NCI-H460 (cell line): ENCODE measurements around the gene SPRED2. TPM values are rescaled to one million over a fixed set of nuclear protein-coding genes. Genes with fewer than 3 reads are reported as not detected.

Experiments
- DNase-seq: peaks from one replicate; pipeline ENCODE4 v3.0.0-alpha.2; 2016; ENCODE audit warnings: low read depth; ENCODE audit errors: extremely low read depth
- total RNA-seq: library from RNA; depleted of rRNA; stranded (reverse); fragments of >200 nt; shearing (Covaris generic); gene quantifications from 2 replicates; pipeline ENCODE4 v1.2.3, GENCODE V29; 2014

The SPRED2 gene
- total RNA-seq, 1 experiment from 2014 or later = 20.4 TPM

DNA sequence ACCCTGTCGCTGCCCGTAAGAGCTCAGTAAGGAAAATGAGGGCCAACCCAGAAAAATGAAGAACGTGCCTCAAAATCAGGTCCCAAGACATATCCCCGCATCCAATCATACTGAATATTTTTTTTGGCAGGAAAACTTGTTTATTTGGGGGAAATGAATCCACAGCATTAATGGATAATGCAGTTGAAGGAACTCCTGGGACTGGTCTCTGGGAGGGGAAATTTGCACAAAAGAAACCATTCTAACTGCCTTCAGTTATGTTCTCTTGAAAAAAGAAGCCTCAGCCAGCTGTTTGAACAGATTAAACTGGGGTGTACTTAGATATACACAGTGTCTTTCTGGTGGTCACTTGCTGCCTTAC lies 61.3 kb downstream of the SPRED2 start:
- no peak for DNase-seq

- no peak for DNase-seq
Observed at GRCh38 chr2:65370387-65371073, 61.9 kb downstream of the SPRED2 start.

GRCh38 chr2:65369980-65370379 lies 62.4 kb downstream of the SPRED2 start:
- no peak for DNase-seq

GRCh38 chr2:65369574-65369973 lies 62.8 kb downstream of the SPRED2 start:
- no peak for DNase-seq

DNA sequence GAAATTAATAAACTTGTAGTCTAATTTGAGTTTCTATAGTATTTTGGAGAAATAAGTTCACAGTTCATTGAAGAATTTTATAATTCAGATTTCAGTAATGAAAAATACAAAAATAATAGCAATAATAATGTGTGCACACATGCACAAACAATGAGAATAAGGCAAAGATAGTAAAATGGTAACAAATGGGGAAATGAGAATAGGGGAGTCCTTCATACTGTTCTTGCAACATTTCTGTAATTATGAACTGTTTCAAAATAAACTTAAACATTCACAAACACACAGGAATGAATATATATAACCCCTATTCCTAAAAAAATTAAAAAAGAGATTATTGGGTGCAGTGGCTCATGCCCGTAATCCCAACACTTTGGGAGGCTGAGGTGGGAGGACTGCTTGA lies 63.9 kb downstream of the SPRED2 start:
- no peak for DNase-seq

DNA sequence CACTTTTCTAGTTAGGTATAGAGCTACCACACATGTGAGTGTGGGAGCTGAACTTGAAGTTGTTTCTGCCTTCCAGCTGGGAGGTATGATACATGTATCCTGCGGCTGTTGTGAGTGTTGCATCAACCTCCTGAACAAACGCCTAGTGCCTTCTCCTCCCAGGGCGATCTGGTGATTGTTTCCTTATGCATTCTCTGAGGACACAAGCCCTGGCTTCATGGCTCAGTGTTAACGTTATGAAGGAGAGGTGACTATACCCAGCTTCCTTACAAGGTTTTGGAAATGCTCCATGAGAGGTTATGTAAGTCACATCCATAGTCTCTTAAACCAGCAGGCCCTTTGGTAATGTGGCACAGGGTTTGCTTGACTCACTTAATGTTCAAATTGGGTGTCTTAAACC lies 64.9 kb downstream of the SPRED2 start:
- DNase-seq = peak; percentile 77

DNA sequence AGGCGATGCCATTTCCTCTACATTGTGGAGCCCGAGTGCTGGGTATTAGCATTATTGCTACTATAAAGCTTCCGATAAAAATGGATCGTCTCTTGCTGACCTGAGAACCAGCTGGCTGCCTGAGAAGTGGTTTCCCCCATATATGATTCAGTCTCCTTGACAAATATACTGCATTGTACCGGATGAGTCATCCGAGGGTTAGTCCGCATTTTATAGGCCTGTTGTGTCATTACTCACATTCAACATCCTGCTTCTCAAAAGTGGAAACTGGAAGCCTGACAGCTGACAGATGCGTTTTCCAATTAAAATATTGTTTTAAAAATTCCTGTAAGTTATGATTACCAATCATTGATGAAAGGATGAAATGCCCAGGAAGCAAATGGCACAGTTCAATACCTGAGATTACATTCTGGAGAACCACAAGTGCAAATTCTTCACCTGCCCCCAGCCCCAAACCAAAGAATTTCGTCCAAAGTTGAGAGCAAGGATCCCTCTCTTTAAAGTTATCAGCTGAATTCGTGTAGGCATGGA lies 65.7 kb downstream of the SPRED2 start:
- peak; percentile 86 for DNase-seq

- no peak for DNase-seq
Observed at GRCh38 chr2:65364986-65365733, 67.2 kb downstream of the SPRED2 start.

DNA sequence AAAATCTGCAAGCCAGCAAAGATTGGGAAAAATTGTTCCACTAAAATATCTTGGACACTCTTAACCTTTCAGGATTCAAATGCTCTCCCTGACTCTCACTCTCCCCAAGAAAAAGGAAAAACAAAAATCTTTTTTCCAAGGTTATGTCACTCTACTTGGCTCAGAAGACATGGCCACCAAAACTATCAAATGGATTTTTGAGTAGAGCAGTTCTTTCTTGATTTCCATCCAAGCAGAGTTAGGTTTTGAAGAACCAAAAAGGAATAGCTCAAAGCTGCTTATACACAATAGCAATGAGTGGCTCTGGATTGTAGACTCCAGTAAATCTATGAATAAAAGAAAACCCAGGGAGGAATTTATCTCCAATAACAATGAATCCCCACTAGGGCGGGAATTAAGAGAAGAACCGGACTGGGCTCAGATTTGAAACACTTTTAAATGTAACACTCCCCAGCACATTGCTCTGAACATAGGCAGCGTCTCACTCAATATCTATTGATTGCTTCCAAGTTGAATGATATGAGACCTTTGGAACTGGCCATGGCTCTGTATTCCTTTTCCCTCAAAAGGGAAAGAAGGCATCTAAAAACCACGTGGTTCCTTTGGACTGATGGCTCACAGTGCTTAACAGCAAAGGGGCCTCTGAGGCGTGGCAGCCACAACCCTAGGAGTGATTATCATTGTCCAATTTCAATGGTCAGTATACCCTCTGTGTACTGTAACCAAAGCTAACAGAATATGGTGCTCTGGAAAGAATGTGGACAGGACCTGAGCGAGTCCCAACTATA lies 68.3 kb downstream of the SPRED2 start:
- DNase-seq = no peak

- DNase-seq = no peak
Observed at GRCh38 chr2:65361623-65362022, 70.8 kb downstream of the SPRED2 start.

- DNase-seq = no peak
Observed at GRCh38 chr2:65360441-65360840, 72.0 kb downstream of the SPRED2 start.

DNA sequence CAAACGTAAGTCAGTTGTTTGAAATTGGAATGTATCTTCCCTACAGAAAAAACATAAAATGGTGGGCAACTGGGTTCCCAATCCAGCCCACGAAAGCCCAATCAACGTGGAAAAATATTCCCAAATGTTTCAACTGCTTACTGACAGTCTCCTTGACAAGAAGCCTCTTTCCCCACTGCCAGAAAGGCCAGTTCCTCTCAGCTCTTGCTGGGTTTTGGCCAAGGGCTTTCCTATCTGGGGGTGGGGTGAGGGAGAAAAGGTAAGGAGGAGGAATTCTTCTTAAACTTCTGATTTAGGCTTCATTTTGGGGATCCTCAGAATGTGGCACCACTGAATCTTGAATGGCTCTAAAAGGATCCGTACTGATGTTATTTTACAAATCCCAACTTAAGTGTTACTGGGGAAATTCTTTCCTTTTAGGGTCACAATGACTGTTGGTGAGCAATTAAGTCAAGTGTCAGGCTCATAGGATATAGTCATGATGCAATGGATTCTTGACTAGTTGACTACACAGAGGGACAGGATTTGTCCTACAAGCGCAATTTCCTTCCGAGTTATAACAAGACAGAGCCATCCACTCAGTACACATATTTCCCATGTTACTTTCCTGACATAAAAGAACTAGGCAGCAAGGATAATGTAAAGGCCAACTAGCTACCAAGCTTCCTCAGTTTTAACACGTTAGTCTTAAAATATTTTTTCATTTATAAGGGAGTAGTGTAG lies 73.6 kb downstream of the SPRED2 start:
- no peak for DNase-seq

DNA sequence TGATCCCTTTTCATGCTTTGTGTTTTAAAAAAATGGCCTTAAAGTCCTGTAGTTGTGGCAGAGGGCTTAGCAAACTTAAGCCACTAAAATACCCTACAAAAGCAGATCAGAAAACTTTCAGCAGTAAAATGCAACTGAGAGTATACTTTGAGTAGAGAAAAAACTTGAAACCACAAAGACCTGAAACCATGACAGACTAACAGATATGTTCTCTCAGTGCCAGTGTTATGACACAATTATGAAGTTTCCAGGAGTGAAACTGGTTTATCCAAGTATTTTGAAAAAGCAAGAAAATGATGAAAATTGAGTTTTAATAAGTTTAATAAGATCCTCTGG lies 74.5 kb downstream of the SPRED2 start:
- DNase-seq = no peak

GRCh38 chr2:65357095-65357958 lies 75.1 kb downstream of the SPRED2 start:
- DNase-seq = no peak

DNA sequence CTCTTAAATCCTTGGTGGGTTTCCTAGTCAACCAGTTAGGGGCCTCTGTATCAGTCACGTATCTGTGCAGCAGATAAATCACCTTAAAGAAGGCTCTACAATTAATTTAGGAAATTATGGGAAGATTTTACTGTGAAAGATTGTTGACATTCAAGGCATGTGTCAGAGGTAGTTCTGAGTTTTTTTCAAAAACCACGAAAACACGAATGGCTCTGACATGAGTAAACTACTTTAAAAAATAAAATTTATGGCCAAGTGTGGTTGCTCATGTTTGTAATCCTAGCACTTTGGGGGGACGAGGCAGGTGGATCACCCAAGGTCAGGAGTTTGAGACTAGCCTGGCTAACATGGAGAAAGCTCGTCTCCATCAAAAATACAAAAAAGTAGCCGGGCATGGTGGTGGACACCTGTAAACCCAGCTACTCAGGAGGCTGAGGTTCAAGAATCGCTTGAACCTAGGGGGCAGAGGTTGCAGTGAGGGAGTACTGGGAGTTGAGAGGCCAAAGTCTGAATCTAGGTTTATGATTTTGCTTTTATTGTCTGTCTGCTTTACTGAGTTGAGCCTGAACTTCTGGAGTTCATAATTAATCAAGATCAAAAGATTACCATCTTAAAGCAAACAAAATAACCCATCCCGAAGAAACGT lies 77.1 kb downstream of the SPRED2 start:
- no peak for DNase-seq

- DNase-seq = no peak
Observed at GRCh38 chr2:65354773-65355172, 77.6 kb downstream of the SPRED2 start.

- DNase-seq = no peak
Observed at GRCh38 chr2:65353927-65354326, 78.5 kb downstream of the SPRED2 start.

DNA sequence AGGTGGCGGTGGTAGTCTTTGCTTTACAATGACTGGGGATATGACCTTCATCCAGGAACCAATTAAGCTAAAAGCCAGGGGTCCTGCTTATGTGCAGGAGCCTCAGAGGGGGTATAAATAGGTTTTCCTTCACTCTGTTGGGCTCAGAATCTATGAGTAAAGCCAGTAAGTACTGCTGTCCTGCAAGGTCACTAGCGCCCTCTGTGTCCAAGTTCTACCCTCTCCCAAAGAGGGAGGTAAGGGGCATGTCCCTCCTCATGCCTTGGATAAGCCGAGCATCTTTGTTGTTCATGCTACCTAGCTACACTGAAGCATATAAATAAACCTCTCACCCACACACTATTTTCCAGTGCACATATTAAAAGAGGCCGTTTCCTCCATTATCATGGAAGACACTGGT lies 79.4 kb downstream of the SPRED2 start:
- DNase-seq = no peak

- no peak for DNase-seq
Observed at GRCh38 chr2:65351948-65352595, 80.3 kb downstream of the SPRED2 start.
